GM12801 (cell line): ENCODE results near the gene PPFIA1.

Experiments used
- CTCF ChIP-seq: IDR thresholded peaks from one replicate; pipeline ENCODE4 v1.5.1; 2011; ENCODE audit warnings: control low read depth; ENCODE audit not compliant: insufficient read length; ENCODE audit errors: extremely low read depth

The PPFIA1 gene

GRCh38 chr11:70289582-70289981 is 19.1 kb downstream of the PPFIA1 start:
- no peak for TF ChIP-seq CTCF

- no peak for TF ChIP-seq CTCF
Observed at GRCh38 chr11:70290361-70291065, 20.0 kb downstream of the PPFIA1 start.

GRCh38 chr11:70292166-70292565 is 21.7 kb downstream of the PPFIA1 start:
- TF ChIP-seq CTCF: no peak

DNA sequence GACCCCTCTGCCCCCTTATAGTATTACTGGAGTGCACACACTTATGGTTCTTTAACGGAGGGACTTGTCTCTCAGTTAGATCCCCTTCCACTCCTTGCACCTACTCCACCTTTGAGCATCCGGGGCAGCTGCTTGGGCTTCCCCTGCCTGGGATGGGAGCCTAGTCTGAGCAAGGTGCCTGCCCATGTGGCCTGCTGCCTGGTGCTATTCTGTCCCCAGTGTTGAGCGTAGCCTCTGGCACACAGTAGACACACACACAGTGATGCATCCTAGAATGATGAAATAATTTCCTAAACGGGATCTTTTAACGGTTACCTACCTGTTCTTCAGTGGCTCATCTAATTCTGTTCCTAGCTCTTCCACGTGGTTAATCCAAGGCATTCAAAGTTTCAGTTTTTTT is 22.4 kb downstream of the PPFIA1 start:
- no peak for TF ChIP-seq CTCF

DNA sequence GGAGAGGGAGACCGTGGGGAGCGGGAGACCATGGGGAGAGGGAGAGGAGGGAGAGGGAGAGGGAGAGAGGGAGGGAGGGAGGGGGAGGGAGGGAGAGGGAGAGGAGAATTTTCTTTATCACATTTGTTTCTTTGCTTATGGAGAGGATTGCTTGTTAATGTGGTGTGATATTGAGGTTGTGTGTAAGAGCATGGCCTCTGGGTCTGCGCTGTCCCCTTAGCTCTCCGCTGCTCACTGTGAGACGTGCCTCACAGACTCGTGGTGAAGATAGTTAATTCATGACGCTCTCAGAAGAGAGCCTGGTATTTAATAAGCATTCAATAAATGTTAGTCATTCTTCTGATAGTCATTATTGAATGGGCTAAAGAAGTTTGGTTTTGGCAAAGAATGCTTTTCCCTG is 26.2 kb downstream of the PPFIA1 start:
- TF ChIP-seq CTCF: no peak

- TF ChIP-seq CTCF: no peak
Observed at GRCh38 chr11:70297341-70297740, 26.9 kb downstream of the PPFIA1 start.

GRCh38 chr11:70298243-70298915 is 27.9 kb downstream of the PPFIA1 start:
- TF ChIP-seq CTCF: no peak
